ENCODE measurements around the gene ATP10A. TPM values are rescaled to one million over a fixed set of nuclear protein-coding genes. Genes with fewer than 3 reads are reported as not detected.
"Not testable (repeated sequence)": the region's sequence is repeated elsewhere in the genome, so short reads cannot be mapped to it uniquely, and the experiment has no call there.

Gene ATP10A
- total RNA-seq, 2 donors from 2014 or later = 16.6 to 22.8 TPM

- DNase-seq (ENCODE audit: low spot score) = no peak
- no peaks in the 10 kb centered on the region for H3K36me3 Mint-ChIP-seq
- no peaks in the 10 kb centered on the region for H3K27me3 Mint-ChIP-seq
- H3K4me3 Mint-ChIP-seq = no peak overlapping the region
- no peak for ATAC-seq
- peaks cover 35 to 46% of the 10 kb centered on the region in 2 donors for H3K4me1 Mint-ChIP-seq (ENCODE audit: low read depth in 2 of 2)
- no peak overlapping the region for H3K27ac Mint-ChIP-seq
- no peaks in the 10 kb centered on the region for H3K9me3 Mint-ChIP-seq
These were observed 78.1 kb downstream of the ATP10A start for GRCh38 chr15:25784876-25785640.

GRCh38 chr15:25783607-25784540, 79.3 kb downstream of the ATP10A start:
- Mint-ChIP-seq H3K9me3 (no peaks in the 10 kb centered on the region), H3K27me3 (no peaks in the 10 kb centered on the region)

GRCh38 chr15:25783134-25783533, 80.0 kb downstream of the ATP10A start:
- ATAC-seq (no peak), DNase-seq (ENCODE audit: low spot score) (no peak)
- no peaks in the 10 kb centered on the region for H3K27me3 Mint-ChIP-seq
- no peaks in the 10 kb centered on the region for H3K9me3 Mint-ChIP-seq
- no peak overlapping the region for H3K4me3 Mint-ChIP-seq
- H3K36me3 Mint-ChIP-seq = no peaks in the 10 kb centered on the region
- H3K27ac Mint-ChIP-seq = peak overlapping the region in 1 of 2 donors; percentile 54
- peaks cover 27 to 37% of the 10 kb centered on the region in 2 donors for H3K4me1 Mint-ChIP-seq (ENCODE audit: low read depth in 2 of 2)

More at GRCh38 chr15:25783607-25784540, 79.3 kb downstream of the ATP10A start:
- Mint-ChIP-seq H3K4me1 (ENCODE audit: low read depth in 2 of 2) (peaks cover 27 to 42% of the 10 kb centered on the region in 2 donors), H3K36me3 (no peaks in the 10 kb centered on the region), H3K4me3 (no peak overlapping the region), H3K27ac (peak overlapping the region in 1 of 2 donors; percentile 54)
- DNase-seq (ENCODE audit: low spot score) (no peak), ATAC-seq (no peak)

- Mint-ChIP-seq H3K4me3 (no peak overlapping the region), H3K36me3 (no peaks in the 10 kb centered on the region), H3K4me1 (ENCODE audit: low read depth in 2 of 2) (peaks cover 19 to 32% of the 10 kb centered on the region in 2 donors), H3K27me3 (no peaks in the 10 kb centered on the region), H3K27ac (no peak overlapping the region), H3K9me3 (no peaks in the 10 kb centered on the region)
- ATAC-seq = no peak
- DNase-seq (ENCODE audit: low spot score) = no peak
These were observed 82.5 kb downstream of the ATP10A start for GRCh38 chr15:25780479-25781255.

- Mint-ChIP-seq H3K9me3 (no peaks in the 10 kb centered on the region), H3K4me1 (ENCODE audit: low read depth in 2 of 2) (peaks cover 20 to 23% of the 10 kb centered on the region in 2 donors), H3K27me3 (no peaks in the 10 kb centered on the region), H3K27ac (peak overlapping the region in 1 of 2 donors; percentile 16), H3K4me3 (no peak overlapping the region), H3K36me3 (no peaks in the 10 kb centered on the region)
- DNase-seq (ENCODE audit: low spot score) = no peak
- no peak for ATAC-seq
These were observed 85.0 kb downstream of the ATP10A start for GRCh38 chr15:25778161-25778560.

GRCh38 chr15:25777037-25777436, 86.1 kb downstream of the ATP10A start:
- DNase-seq (ENCODE audit: low spot score) (no peak), ATAC-seq (no peak)
- Mint-ChIP-seq H3K27me3 (no peaks in the 10 kb centered on the region), H3K4me3 (no peak overlapping the region), H3K4me1 (ENCODE audit: low read depth in 2 of 2) (peaks cover 20 to 33% of the 10 kb centered on the region in 2 donors), H3K27ac (no peak overlapping the region), H3K36me3 (no peaks in the 10 kb centered on the region), H3K9me3 (no peaks in the 10 kb centered on the region)

GRCh38 chr15:25776071-25776746, 86.9 kb downstream of the ATP10A start:
- no peak overlapping the region for H3K27ac Mint-ChIP-seq
- no peak for DNase-seq (ENCODE audit: low spot score)
- no peaks in the 10 kb centered on the region for H3K9me3 Mint-ChIP-seq
- ATAC-seq = no peak
- no peak overlapping the region for H3K4me3 Mint-ChIP-seq
- no peaks in the 10 kb centered on the region for H3K36me3 Mint-ChIP-seq
- H3K27me3 Mint-ChIP-seq = no peaks in the 10 kb centered on the region
- peaks cover 20 to 28% of the 10 kb centered on the region in 2 donors for H3K4me1 Mint-ChIP-seq (ENCODE audit: low read depth in 2 of 2)

GRCh38 chr15:25775317-25775912, 87.7 kb downstream of the ATP10A start:
- ATAC-seq = peak; percentile 15 to 50
- no peaks in the 10 kb centered on the region for H3K27me3 Mint-ChIP-seq
- no peak for DNase-seq (ENCODE audit: low spot score)
- H3K36me3 Mint-ChIP-seq = no peaks in the 10 kb centered on the region
- H3K27ac Mint-ChIP-seq = no peak overlapping the region
- H3K4me3 Mint-ChIP-seq = no peak overlapping the region
- H3K4me1 Mint-ChIP-seq (ENCODE audit: low read depth in 2 of 2) = peaks cover 20 to 28% of the 10 kb centered on the region in 2 donors
- no peaks in the 10 kb centered on the region for H3K9me3 Mint-ChIP-seq

GRCh38 chr15:25774871-25775270, 88.3 kb downstream of the ATP10A start:
- no peak for DNase-seq (ENCODE audit: low spot score)
- ATAC-seq = no peak
- Mint-ChIP-seq H3K9me3 (no peaks in the 10 kb centered on the region), H3K27ac (no peak overlapping the region), H3K36me3 (no peaks in the 10 kb centered on the region), H3K4me3 (no peak overlapping the region), H3K4me1 (ENCODE audit: low read depth in 2 of 2) (peaks cover 20 to 28% of the 10 kb centered on the region in 2 donors), H3K27me3 (no peaks in the 10 kb centered on the region)

GRCh38 chr15:25773248-25773647, 89.9 kb downstream of the ATP10A start:
- Mint-ChIP-seq H3K27me3 (no peaks in the 10 kb centered on the region), H3K27ac (peak overlapping the region in 1 of 2 donors; percentile 29), H3K4me1 (ENCODE audit: low read depth in 2 of 2) (peaks cover 15 to 25% of the 10 kb centered on the region in 2 donors), H3K4me3 (no peak overlapping the region), H3K9me3 (no peaks in the 10 kb centered on the region), H3K36me3 (no peaks in the 10 kb centered on the region)
- ATAC-seq (no peak), DNase-seq (ENCODE audit: low spot score) (no peak)

- no peaks in the 10 kb centered on the region for H3K9me3 Mint-ChIP-seq
- H3K4me3 Mint-ChIP-seq = no peak overlapping the region
- no peaks in the 10 kb centered on the region for H3K27me3 Mint-ChIP-seq
- H3K27ac Mint-ChIP-seq = peak overlapping the region in 1 of 2 donors; percentile 29
- DNase-seq (ENCODE audit: low spot score) (no peak), ATAC-seq (no peak)
- peaks cover 12 to 25% of the 10 kb centered on the region in 2 donors for H3K4me1 Mint-ChIP-seq (ENCODE audit: low read depth in 2 of 2)
- no peaks in the 10 kb centered on the region for H3K36me3 Mint-ChIP-seq
These were observed 90.6 kb downstream of the ATP10A start for GRCh38 chr15:25772500-25772899.

- not testable (repeated sequence) for DNase-seq (ENCODE audit: low spot score); H3K4me3 Mint-ChIP-seq; H3K36me3 Mint-ChIP-seq; H3K27me3 Mint-ChIP-seq; H3K27ac Mint-ChIP-seq; ATAC-seq; H3K9me3 Mint-ChIP-seq
- H3K4me1 Mint-ChIP-seq (ENCODE audit: low read depth in 2 of 2) = peaks cover 12 to 28% of the 10 kb centered on the region in 2 donors
These were observed 91.4 kb downstream of the ATP10A start for GRCh38 chr15:25771736-25772135.

- H3K27ac Mint-ChIP-seq = no peak overlapping the region
- H3K36me3 Mint-ChIP-seq = no peaks in the 10 kb centered on the region
- no peak for DNase-seq (ENCODE audit: low spot score)
- H3K9me3 Mint-ChIP-seq = no peaks in the 10 kb centered on the region
- H3K4me3 Mint-ChIP-seq = no peak overlapping the region
- no peaks in the 10 kb centered on the region for H3K27me3 Mint-ChIP-seq
- no peak for ATAC-seq
- H3K4me1 Mint-ChIP-seq (ENCODE audit: low read depth in 2 of 2) = peaks cover 12 to 25% of the 10 kb centered on the region in 2 donors
These were observed 91.8 kb downstream of the ATP10A start for GRCh38 chr15:25771338-25771706.

Data from natural killer cell treated with Interleukin-12 subunit alpha and Interleukin-12 subunit beta and Interleukin-15 and Interleukin-18, amount 100 ng/mL, for 72 hours (primary cell).